Brain microvascular endothelial cell (primary cell): ENCODE data around the gene TACR1.
A peak's percentile ranks its signal among the peaks of the same experiment; 100 is the strongest.
"Not testable (repeated sequence)": the region's sequence is repeated elsewhere in the genome, so short reads cannot be mapped to it uniquely, and the experiment has no call there.

ENCODE experiments used
- DNase-seq: peaks from one replicate; pipeline ENCODE4 v3.0.0-alpha.2; 2020
- H3K27ac ChIP-seq: fragments of 250-450 bp; sonication (Bioruptor Pico); 2 replicates; pipeline ENCODE4 v1.5.1; 2020; ENCODE audit warnings: mild to moderate bottlenecking, moderate library complexity
- H3K27me3 ChIP-seq: fragments of 250-450 bp; sonication (Bioruptor Pico); replicated peaks from 2 replicates; pipeline ENCODE4 v1.5.1; 2020; ENCODE audit warnings: mild to moderate bottlenecking
- H3K36me3 ChIP-seq: fragments of 250-450 bp; sonication (Bioruptor Pico); replicated peaks from 2 replicates; pipeline ENCODE4 v1.5.1; 2020; ENCODE audit warnings: mild to moderate bottlenecking
- H3K4me3 ChIP-seq: 2 replicates; pipeline ENCODE4 v1.5.1; 2011; ENCODE audit warnings: low read depth, mild to moderate bottlenecking, control low read depth, low read length, moderate library complexity
- CTCF ChIP-seq: IDR thresholded peaks from 2 replicates; pipeline ENCODE4 v1.5.1; 2011; ENCODE audit warnings: low read depth, mild to moderate bottlenecking, moderate library complexity, low read length, control low read depth, inconsistent platforms; ENCODE audit errors: missing control alignments
- in situ Hi-C: cut with HindIII; loops from 2 replicates; pipeline ENCODE4 v1.10.0; 2017; ENCODE audit warnings: low sequenced_read_pairs, low pct_ligation_motif_present

TACR1 gene

GRCh38 chr2:75221862-75222261, 22.5 kb upstream of the TACR1 start:
- no peak overlapping the region for H3K27ac ChIP-seq
- no peaks in the 10 kb centered on the region for H3K27me3 ChIP-seq
- no peak overlapping the region for H3K4me3 ChIP-seq
- TF ChIP-seq CTCF, result no peak
- in situ Hi-C loops, result no loop called here
- peak; percentile 43 for DNase-seq
- no peaks in the 10 kb centered on the region for H3K36me3 ChIP-seq

GRCh38 chr2:75219213-75219612, 19.9 kb upstream of the TACR1 start:
- H3K36me3 ChIP-seq, H3K27ac ChIP-seq, in situ Hi-C loops: not testable (repeated sequence)

GRCh38 chr2:75211266-75211770, 12.0 kb upstream of the TACR1 start:
- Histone ChIP-seq H3K27ac (no peak overlapping the region), H3K36me3 (no peaks in the 10 kb centered on the region), H3K27me3 (no peaks in the 10 kb centered on the region), H3K4me3 (no peak overlapping the region)
- TF ChIP-seq CTCF, result no peak
- in situ Hi-C loops, result no loop called here
- DNase-seq, result no peak

More at GRCh38 chr2:75219213-75219612, 19.9 kb upstream of the TACR1 start:
- DNase-seq, H3K4me3 ChIP-seq, H3K27me3 ChIP-seq: not testable (repeated sequence)

- Histone ChIP-seq H3K4me3 (no peak overlapping the region), H3K27ac (no peak overlapping the region), H3K27me3 (no peaks in the 10 kb centered on the region), H3K36me3 (no peaks in the 10 kb centered on the region)
- TF ChIP-seq CTCF, result no peak
- DNase-seq, result no peak
- in situ Hi-C loops, result no loop called here
Observed at GRCh38 chr2:75210409-75210808, 11.1 kb upstream of the TACR1 start.

- TF ChIP-seq CTCF, result no peak
- Histone ChIP-seq H3K4me3 (no peak overlapping the region), H3K27ac (no peak overlapping the region), H3K36me3 (no peaks in the 10 kb centered on the region), H3K27me3 (peaks cover under 1% of the 10 kb centered on the region)
- DNase-seq, result no peak
- in situ Hi-C loops, result no loop called here
Observed at GRCh38 chr2:75208738-75209137, 9.4 kb upstream of the TACR1 start.

GRCh38 chr2:75204833-75205232, 5.5 kb upstream of the TACR1 start:
- no peak for TF ChIP-seq CTCF
- Histone ChIP-seq H3K4me3 (no peak overlapping the region), H3K27ac (no peak overlapping the region), H3K36me3 (no peaks in the 10 kb centered on the region), H3K27me3 (peaks cover 25% of the 10 kb centered on the region)
- no peak for DNase-seq
- in situ Hi-C loops, result no loop called here
